Naive B cell (primary cell): ENCODE data around the gene ZNF492. TPM values are rescaled to one million over a fixed set of nuclear protein-coding genes. Genes with fewer than 3 reads are reported as not detected.
A peak's percentile ranks its signal among the peaks of the same experiment; 100 is the strongest.
"Not testable (repeated sequence)": the region's sequence is repeated elsewhere in the genome, so short reads cannot be mapped to it uniquely, and the experiment has no call there.

Experiments used
- ATAC-seq, 2 donors: fragments of 150-1000 bp; cut with Tn5 transposase; 2 replicates each; pipeline ENCODE4 v1.10.0; 2021; ENCODE audit warnings: low read depth in 2 of 2, mild to moderate bottlenecking in 2 of 2, moderate library complexity in 2 of 2
- DNase-seq: peaks from one replicate; pipeline ENCODE4 v3.0.0; 2022
- H3K27ac Mint-ChIP-seq, 6 donors: one replicate each; pipeline ENCODE4 v1.8.0; 2020 to 2022; ENCODE audit warnings: mild to moderate bottlenecking in 6 of 6, mixed read lengths in 6 of 6, moderate library complexity in 5 of 6, inconsistent platforms in 2 of 6
- H3K27me3 Mint-ChIP-seq, 3 donors: one replicate each; pipeline ENCODE4 v1.8.0; 2021 to 2022; ENCODE audit warnings: mixed read lengths in 3 of 3, mild to moderate bottlenecking in 1 of 3
- H3K36me3 Mint-ChIP-seq, 2 donors: one replicate each; pipeline ENCODE4 v1.8.0; 2020 to 2022; ENCODE audit warnings: mixed read lengths in 2 of 2, inconsistent platforms in 1 of 2, mild to moderate bottlenecking in 1 of 2
- H3K4me1 Mint-ChIP-seq, 3 donors: one replicate each; pipeline ENCODE4 v1.8.0; 2020 to 2022; ENCODE audit warnings: mixed read lengths in 3 of 3, inconsistent platforms in 1 of 3, mild to moderate bottlenecking in 1 of 3, moderate library complexity in 1 of 3
- H3K4me3 Mint-ChIP-seq, 8 donors: one replicate each; pipeline ENCODE4 v1.8.0; 2020 to 2022; ENCODE audit warnings: mild to moderate bottlenecking in 8 of 8, mixed read lengths in 8 of 8, moderate library complexity in 8 of 8, inconsistent platforms in 2 of 8
- H3K9me3 Mint-ChIP-seq, 7 donors: one replicate each; pipeline ENCODE4 v1.8.0; 2020 to 2022; ENCODE audit warnings: mixed read lengths in 7 of 7, mild to moderate bottlenecking in 5 of 7, inconsistent platforms in 2 of 7, moderate library complexity in 1 of 7
- polyA plus RNA-seq, 6 donors: library from polyadenylated mRNA; unstranded; fragments of 300-500 nt; fragmentation: Illumina TruSeq; gene quantifications; one replicate each; pipeline ENCODE4 v1.2.3, GENCODE V29; 2021; ENCODE audit warnings: low read depth in 6 of 6

ZNF492 gene
- under 1 TPM in 5 of 6 donors, not detected in 1; 0.44 to 0.98 (median 0.70) TPM for polyA plus RNA-seq

DNA sequence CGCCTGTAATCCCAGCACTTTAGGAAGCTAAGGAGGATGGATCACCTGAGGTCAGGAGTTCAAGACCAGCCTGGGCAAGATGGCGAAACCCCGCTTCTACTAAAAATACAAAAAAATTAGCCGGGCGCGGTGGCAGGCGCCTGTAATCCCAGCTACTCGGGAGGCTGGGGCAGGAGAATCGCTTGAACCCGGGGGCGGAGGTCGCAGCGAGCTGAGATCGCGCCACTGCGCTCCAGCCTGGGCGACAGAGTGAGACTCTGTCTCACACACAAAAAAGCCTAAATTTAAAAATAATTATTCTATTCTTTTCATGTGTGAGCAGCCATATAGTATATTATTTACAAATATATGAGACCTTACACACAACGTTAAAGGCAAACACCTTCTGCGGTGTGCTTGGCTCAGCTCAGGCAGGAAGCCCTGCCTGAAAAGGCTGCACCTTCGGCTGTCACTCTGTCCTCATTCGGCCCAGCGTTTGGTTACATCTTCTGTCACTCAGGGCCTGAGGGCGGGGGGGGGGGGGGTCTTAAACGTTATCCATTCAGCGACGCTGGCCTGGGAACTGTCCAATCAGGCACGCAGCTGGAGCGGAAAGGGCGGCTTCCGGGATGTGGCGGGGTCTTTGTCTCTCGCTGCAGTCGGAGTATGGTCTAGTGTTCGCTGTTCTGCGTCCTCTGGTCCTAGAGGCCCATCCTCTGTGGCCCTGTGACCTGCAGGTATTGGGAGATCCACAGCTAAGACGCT is at the start of gene ZNF492:
TSS of gene ZNF492 (plus strand) at position 619 of the 744 bp plus-strand sequence. CDS start 19,076 bp downstream, outside the sequence.
- peak; percentile 79 for DNase-seq
- H3K27me3 Mint-ChIP-seq, H3K9me3 Mint-ChIP-seq, H3K36me3 Mint-ChIP-seq: not testable (repeated sequence)
- Mint-ChIP-seq H3K4me1 (peaks cover 3 to 20% (median 10%) of the 10 kb centered on the region in 3 donors), H3K27ac (peak within 1 kb of the TSS; percentile 68 to 96 (median 77)), H3K4me3 (peak within 1 kb of the TSS; percentile 95 to 99 (median 98))
- peak; percentile 97 for ATAC-seq

- H3K27ac Mint-ChIP-seq = no peak overlapping the region
These were observed 38.7 kb upstream of the ZNF492 start for GRCh38 chr19:22595422-22595821.

DNA sequence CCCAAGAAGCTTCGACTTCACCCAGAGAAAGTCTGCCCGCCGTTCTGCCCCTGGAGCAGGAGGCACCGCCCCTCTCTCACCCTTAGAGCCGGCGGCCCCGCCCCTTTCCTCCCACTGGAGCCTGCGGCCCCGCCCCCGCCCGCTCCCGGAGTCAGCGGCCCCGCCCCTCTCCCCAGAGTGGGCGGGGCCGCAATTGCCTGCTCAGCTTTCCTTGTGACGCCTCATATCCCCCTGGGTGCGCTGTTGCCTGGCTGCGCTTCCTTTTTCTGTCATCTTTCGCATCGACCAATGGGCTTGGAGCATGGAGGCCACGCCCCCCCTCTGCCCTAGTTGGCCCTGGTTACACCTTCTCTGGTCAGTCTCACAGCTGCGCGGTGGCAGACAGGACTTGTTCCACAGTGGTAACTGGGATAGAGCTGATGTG is 38.2 kb upstream of the ZNF492 start:
- H3K4me1 Mint-ChIP-seq = no peaks in the 10 kb centered on the region
- DNase-seq = no peak
- peak overlapping the region in 3 of 8 donors; percentile 13 to 72 (median 45) for H3K4me3 Mint-ChIP-seq
- H3K9me3 Mint-ChIP-seq = peaks cover 11 to 31% (median 26%) of the 10 kb centered on the region in 7 donors
- no peak for ATAC-seq
- peaks cover 0 to 26% of the 10 kb centered on the region in 2 donors for H3K36me3 Mint-ChIP-seq
- peaks cover 0 to 19% (median 11%) of the 10 kb centered on the region in 3 donors for H3K27me3 Mint-ChIP-seq
- no peak overlapping the region for H3K27ac Mint-ChIP-seq

More at GRCh38 chr19:22595422-22595821, 38.7 kb upstream of the ZNF492 start:
- H3K36me3 Mint-ChIP-seq = peaks cover 0 to 21% of the 10 kb centered on the region in 2 donors
- ATAC-seq (no peak), DNase-seq (no peak)
- peaks cover 11 to 31% (median 26%) of the 10 kb centered on the region in 7 donors for H3K9me3 Mint-ChIP-seq
- no peaks in the 10 kb centered on the region for H3K4me1 Mint-ChIP-seq
- H3K4me3 Mint-ChIP-seq = peak overlapping the region in 1 of 8 donors; percentile 25
- peaks cover 0 to 19% (median 11%) of the 10 kb centered on the region in 3 donors for H3K27me3 Mint-ChIP-seq

DNA sequence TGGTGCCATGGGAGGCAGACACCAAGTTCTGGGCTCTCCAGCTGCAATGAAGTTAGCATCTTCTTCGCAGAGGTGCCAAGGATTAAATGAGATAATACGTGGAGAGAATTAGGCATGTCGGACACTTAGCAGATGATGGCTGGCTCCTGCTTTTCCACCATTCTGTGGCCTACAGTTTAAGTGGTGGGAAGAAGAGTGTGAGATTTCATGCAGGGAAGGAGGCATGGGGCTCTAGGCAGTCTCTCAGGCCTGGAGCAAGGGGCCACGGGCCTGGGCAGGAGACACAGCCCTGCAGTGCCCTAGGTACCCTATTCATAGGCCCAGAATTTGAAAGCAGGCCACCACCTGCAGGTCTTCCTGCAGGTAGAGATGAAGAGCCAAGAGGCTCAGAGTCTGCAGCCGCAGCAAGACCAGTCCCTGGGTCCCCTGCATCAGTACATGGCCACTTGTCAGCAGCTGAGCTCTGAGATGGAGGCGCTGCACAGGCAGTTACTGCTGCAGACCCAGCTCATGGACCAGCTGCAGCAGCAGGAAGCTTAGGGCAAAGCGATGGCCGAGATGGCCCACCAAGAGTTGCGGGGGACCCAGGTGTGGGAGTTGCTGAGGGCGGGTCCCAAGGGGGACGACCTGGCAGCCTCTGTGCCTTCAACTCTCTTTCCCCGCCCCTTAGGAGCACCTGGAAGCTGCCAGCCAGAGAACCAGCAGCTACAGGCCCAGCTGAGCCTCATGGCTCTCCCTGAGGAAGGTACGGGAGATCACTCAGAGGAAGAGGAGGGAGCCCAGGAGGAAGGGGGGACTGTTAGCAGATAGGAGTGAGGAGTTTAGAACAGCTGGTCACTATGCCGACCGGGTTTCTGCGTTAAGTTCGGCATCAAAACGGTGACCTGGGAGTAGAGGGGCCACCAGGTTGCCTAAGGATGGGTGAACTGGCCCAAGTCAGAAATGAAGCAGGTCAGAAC is 33.2 kb upstream of the ZNF492 start:
- H3K4me3 Mint-ChIP-seq = no peak overlapping the region

GRCh38 chr19:22601906-22602630 is 32.1 kb upstream of the ZNF492 start:
- Mint-ChIP-seq H3K4me3 (no peak overlapping the region), H3K27ac (no peak overlapping the region), H3K27me3 (peaks cover 0 to 19% (median 5%) of the 10 kb centered on the region in 3 donors), H3K9me3 (peaks cover 5 to 21% (median 10%) of the 10 kb centered on the region in 7 donors), H3K4me1 (no peaks in the 10 kb centered on the region), H3K36me3 (peaks cover 0 to 37% of the 10 kb centered on the region in 2 donors)
- ATAC-seq (no peak), DNase-seq (no peak)

More for the DNA sequence above, 33.2 kb upstream of the ZNF492 start:
- ATAC-seq (no peak), DNase-seq (no peak)
- peaks cover 11 to 24% (median 15%) of the 10 kb centered on the region in 7 donors for H3K9me3 Mint-ChIP-seq
- no peak overlapping the region for H3K27ac Mint-ChIP-seq
- H3K4me1 Mint-ChIP-seq = no peaks in the 10 kb centered on the region
- H3K36me3 Mint-ChIP-seq = peaks cover 0 to 37% of the 10 kb centered on the region in 2 donors
- H3K27me3 Mint-ChIP-seq = peaks cover 0 to 19% (median 5%) of the 10 kb centered on the region in 3 donors

GRCh38 chr19:22602631-22603272 is 31.4 kb upstream of the ZNF492 start:
- Mint-ChIP-seq H3K9me3 (peaks cover 0 to 21% (median 10%) of the 10 kb centered on the region in 7 donors), H3K27ac (no peak overlapping the region), H3K4me3 (no peak overlapping the region), H3K36me3 (peaks cover 0 to 37% of the 10 kb centered on the region in 2 donors), H3K27me3 (peaks cover 0 to 19% (median 5%) of the 10 kb centered on the region in 3 donors), H3K4me1 (no peaks in the 10 kb centered on the region)
- DNase-seq = no peak
- ATAC-seq = no peak

DNA sequence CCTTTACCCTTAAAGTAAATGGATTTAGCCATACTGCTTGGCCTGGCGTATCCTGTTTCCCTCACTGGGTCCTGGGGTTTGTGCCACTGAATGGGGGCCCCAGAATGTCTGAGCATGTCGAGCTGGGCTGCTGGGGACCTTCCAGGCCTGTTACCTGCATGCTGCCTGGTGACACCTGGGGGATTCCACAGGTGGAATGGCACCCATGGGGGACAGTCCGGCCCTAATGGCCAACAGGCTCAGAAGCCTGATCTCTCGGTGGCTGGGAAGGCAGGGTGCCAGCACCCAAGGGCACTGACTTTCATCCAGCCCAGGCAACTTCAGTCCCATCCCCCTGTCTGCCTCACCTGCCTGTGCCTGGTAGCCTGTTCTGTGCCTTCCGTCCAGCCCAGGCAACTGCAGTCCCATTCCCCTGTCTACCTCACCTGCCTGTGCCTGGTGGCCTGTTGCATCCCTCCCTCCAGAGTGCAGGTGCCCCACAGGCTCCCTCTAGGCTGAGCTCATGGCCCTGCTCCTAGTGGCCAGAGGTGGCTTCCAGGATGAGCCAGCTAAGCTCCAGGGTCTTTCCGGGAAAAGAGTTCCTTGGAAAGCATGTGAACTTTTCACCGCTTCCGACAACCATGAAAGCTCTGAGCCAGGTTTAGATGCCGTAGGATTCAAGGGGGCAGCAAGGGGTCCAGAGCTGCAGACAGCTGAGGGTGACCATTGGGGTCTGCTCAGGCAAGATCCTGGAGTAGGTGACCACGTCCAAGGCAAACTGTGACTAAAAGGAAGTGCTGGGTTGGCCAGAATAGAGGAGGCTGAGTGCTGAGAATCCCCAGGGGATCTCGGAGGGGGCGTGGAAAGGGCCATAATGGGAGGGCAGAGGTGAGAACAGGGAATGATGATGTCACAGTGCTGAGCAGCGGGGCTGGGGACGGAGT is 30.3 kb upstream of the ZNF492 start:
- no peaks in the 10 kb centered on the region for H3K4me1 Mint-ChIP-seq
- no peak overlapping the region for H3K4me3 Mint-ChIP-seq

DNA sequence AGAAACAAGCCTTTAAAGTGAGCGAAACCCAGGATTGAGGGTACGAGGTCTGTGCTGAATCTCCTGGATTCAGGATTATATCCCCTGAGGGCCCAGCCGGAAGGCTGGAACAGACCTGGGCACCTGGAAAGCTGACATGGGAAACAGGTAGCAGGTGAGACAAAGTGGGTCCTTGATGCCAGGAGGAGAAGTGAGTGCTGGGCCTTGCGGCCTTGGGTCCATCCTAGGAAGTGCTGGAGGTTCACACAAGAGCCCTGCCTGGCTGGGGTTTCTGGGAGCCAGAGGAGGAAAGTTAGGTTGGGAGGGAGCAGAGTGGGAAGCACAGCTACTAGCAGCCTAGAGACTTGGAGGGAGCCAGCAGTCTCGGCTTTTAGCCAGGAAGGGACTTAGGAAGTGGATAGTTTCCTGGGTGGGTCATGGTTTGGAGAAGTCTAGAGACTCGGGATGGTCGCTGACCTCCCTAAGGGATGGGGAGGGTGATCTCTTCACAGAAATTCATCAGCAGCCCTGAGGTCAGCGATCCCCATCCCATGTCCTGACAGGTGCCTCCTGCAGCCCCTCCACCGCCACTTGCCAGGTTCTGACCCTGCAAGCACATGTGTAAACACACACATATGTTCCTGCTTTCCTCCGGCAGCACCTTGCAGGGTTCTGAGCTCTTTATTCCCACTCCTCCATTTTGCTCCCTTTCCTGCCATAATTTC is 29.4 kb upstream of the ZNF492 start:
- ATAC-seq = no peak
- H3K36me3 Mint-ChIP-seq = peaks cover 0 to 21% of the 10 kb centered on the region in 2 donors
- H3K4me3 Mint-ChIP-seq = no peak overlapping the region
- peak overlapping the region in 1 of 6 donors; percentile 64 for H3K27ac Mint-ChIP-seq
- no peak for DNase-seq
- no peaks in the 10 kb centered on the region for H3K4me1 Mint-ChIP-seq
- peaks cover 0 to 14% (median 6%) of the 10 kb centered on the region in 7 donors for H3K9me3 Mint-ChIP-seq
- peaks cover 0 to 2% (median 0%) of the 10 kb centered on the region in 3 donors for H3K27me3 Mint-ChIP-seq

More for the DNA sequence above, 30.3 kb upstream of the ZNF492 start:
- Mint-ChIP-seq H3K27ac (no peak overlapping the region), H3K36me3 (peaks cover 0 to 30% of the 10 kb centered on the region in 2 donors), H3K27me3 (peaks cover 0 to 11% (median 5%) of the 10 kb centered on the region in 3 donors), H3K9me3 (peaks cover 0 to 17% (median 12%) of the 10 kb centered on the region in 7 donors)
- DNase-seq (no peak), ATAC-seq (no peak)

GRCh38 chr19:22605275-22606211 is 28.6 kb upstream of the ZNF492 start:
- peaks cover 0 to 23% of the 10 kb centered on the region in 2 donors for H3K36me3 Mint-ChIP-seq
- DNase-seq (no peak), ATAC-seq (no peak)
- H3K27ac Mint-ChIP-seq = no peak overlapping the region
- no peak overlapping the region for H3K4me3 Mint-ChIP-seq
- no peaks in the 10 kb centered on the region for H3K4me1 Mint-ChIP-seq
- H3K27me3 Mint-ChIP-seq = no peaks in the 10 kb centered on the region
- peaks cover 0 to 17% (median 9%) of the 10 kb centered on the region in 7 donors for H3K9me3 Mint-ChIP-seq

DNA sequence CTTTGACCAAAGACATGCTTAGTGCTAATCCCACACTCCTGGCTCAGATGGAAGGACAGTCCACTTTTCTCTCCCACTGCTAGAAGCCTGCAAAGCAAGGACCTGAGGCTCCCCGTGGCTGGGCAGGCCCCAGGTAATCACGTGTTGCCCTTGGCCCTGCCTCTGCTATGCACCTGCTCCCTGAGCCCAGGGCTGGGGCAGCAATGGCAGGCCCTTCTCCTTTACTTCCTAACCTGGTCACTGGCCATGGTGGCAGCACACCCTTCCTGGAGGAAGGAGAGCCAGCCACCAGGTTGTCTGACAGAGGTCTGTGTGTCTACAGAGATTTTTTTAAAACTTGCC is 27.9 kb upstream of the ZNF492 start:
- H3K27ac Mint-ChIP-seq = no peak overlapping the region
- no peaks in the 10 kb centered on the region for H3K4me1 Mint-ChIP-seq
- no peaks in the 10 kb centered on the region for H3K27me3 Mint-ChIP-seq
- ATAC-seq (no peak), DNase-seq (no peak)
- H3K9me3 Mint-ChIP-seq = peaks cover 0 to 17% (median 9%) of the 10 kb centered on the region in 7 donors
- H3K36me3 Mint-ChIP-seq = peaks cover 0 to 17% of the 10 kb centered on the region in 2 donors
- H3K4me3 Mint-ChIP-seq = no peak overlapping the region
